AG09319 (cell line): ENCODE measurements around the gene SASH1.

Experiments used
- DNase-seq: peaks from one replicate; pipeline ENCODE4 v3.0.0-alpha.2; 2010; ENCODE audit warnings: low read depth; ENCODE audit errors: extremely low read depth
- TF ChIP-seq, protein P1 (sequence below): IDR thresholded peaks from 2 replicates; pipeline ENCODE4 v1.5.1; 2011; ENCODE audit warnings: low read depth, mild to moderate bottlenecking, inconsistent platforms, low read length, moderate library complexity

The SASH1 gene

DNA sequence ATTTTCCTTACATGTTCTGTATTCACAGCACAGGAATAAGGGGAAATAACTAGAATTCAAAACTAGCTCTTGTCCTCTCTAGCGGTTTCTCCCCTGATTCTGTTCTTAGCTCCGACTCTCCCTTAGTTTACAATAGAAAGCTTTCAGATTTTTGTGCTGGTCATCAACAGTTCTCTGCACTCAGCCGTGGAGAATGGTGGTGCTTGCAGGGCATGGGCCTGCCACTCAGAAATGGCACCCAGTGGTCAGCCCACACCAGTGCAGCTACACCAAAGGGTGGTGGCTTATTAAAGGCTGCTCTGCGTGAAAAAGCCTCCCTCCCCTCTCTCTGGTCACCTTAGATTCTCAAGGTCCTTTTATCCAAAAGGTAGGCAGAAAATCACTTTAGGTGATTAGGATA, 123.5 kb downstream of the SASH1 start:
- no peak for DNase-seq

DNA sequence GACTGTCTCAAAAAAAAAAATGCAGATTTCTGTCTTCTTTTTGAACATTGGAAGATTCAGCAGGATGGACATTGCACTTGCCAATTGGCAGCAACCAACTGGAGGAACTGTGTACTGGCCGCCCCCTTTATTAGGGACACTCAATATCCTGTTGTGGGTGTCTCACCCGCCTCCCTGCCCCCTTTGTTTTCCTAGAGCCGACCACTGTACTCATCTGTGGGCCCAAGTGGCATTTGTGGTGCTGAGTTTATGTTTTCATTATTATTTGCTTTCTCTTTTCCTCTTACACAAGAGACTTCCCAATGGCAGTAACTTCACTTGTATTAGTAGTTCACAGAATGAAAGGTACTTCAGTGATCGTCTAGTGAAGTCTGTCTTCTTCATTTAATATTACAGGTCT, 125.3 kb downstream of the SASH1 start:
- TF ChIP-seq, protein P1, sequence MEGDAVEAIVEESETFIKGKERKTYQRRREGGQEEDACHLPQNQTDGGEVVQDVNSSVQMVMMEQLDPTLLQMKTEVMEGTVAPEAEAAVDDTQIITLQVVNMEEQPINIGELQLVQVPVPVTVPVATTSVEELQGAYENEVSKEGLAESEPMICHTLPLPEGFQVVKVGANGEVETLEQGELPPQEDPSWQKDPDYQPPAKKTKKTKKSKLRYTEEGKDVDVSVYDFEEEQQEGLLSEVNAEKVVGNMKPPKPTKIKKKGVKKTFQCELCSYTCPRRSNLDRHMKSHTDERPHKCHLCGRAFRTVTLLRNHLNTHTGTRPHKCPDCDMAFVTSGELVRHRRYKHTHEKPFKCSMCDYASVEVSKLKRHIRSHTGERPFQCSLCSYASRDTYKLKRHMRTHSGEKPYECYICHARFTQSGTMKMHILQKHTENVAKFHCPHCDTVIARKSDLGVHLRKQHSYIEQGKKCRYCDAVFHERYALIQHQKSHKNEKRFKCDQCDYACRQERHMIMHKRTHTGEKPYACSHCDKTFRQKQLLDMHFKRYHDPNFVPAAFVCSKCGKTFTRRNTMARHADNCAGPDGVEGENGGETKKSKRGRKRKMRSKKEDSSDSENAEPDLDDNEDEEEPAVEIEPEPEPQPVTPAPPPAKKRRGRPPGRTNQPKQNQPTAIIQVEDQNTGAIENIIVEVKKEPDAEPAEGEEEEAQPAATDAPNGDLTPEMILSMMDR, result no peak
- DNase-seq, result no peak

More for the DNA sequence above, 123.5 kb downstream of the SASH1 start:
- TF ChIP-seq, protein P1, result no peak

DNA sequence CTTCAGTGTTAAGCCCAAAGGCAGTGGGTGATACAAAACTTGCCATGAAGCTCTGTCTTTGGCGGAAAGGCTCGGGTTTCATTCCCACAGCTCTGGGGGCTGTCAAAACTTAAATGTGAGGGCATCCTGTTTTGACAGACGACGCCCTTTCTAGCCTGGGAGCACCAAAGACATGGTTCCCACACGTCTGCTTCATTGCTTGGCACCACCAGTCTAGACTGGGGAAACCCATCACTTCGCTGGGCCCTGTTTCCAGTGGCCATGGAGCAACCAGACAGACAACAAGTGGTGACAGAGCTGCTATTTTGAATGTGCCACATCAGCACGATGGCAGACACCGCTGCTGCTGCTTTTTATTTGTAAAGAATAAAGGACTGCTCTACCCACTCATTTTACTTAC, 127.5 kb downstream of the SASH1 start:
- TF ChIP-seq, protein P1, result no peak
- DNase-seq, result no peak

DNA sequence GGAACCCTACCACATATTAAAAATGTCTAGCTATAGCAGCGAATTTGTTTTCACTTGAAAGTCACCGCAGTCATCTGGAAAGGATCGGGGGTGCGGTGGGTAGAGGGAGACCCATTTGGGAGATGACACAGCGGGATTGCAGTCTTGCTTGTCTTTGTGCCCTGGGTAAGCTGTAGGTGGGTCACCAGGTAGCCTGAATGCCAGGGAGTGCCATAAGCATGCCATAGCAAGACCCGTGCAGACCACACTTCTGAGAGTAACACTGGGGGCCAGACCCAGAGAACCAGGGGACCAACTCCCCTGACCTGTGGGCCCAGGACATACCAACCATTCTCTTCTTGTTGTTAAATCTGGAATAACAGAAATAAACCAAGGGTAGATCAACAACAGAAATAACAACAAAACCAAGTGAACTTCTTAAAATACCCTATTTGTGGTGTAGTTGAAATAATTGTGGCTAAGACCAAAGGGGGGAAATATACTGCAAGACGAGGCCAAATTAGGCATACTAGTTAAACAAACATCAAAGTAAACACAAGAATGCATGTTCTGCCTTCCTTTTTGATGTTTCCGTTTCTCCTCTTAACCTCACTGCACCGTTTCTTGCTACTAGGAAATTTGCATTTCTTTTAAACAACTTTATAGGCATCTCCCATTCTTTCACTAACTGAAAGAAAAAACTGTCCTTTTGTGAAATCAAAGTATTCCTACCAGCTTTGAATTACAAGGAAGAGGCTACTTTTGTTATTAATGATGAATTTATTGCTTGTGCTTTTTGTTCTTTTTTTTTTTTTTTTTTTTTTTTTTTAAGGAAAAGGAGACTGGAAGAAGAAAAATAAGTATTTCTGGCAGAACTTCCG, 128.2 kb downstream of the SASH1 start:
- TF ChIP-seq, protein P1, result no peak
- DNase-seq, result no peak

DNA sequence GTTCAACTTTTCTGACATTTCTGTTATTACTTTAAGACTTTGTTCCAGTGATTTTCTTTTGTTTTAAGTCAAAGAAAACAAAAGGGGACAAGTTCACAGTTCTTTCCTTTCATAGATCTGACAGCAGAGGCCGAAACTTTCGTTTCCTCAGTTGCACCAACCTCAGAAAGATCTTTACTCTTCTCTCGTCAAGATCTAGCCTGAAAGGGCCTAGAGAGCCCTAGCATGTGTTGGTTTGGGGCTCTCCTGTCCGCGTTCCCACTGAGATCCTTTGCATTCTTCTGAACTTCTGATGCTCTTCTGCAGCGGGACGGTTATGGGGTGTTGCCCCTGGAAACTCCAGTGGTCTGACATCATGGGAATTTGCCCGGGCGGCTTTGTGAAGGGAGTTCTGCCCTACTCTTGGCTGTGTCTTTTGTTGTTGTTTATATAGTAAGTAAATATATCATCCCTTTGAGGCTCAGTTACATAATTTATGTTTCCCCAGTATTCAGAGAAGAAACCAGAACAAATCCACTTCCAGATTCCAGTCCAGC, 129.1 kb downstream of the SASH1 start:
- TF ChIP-seq, protein P1, result no peak
- DNase-seq, result peak; percentile 31

DNA sequence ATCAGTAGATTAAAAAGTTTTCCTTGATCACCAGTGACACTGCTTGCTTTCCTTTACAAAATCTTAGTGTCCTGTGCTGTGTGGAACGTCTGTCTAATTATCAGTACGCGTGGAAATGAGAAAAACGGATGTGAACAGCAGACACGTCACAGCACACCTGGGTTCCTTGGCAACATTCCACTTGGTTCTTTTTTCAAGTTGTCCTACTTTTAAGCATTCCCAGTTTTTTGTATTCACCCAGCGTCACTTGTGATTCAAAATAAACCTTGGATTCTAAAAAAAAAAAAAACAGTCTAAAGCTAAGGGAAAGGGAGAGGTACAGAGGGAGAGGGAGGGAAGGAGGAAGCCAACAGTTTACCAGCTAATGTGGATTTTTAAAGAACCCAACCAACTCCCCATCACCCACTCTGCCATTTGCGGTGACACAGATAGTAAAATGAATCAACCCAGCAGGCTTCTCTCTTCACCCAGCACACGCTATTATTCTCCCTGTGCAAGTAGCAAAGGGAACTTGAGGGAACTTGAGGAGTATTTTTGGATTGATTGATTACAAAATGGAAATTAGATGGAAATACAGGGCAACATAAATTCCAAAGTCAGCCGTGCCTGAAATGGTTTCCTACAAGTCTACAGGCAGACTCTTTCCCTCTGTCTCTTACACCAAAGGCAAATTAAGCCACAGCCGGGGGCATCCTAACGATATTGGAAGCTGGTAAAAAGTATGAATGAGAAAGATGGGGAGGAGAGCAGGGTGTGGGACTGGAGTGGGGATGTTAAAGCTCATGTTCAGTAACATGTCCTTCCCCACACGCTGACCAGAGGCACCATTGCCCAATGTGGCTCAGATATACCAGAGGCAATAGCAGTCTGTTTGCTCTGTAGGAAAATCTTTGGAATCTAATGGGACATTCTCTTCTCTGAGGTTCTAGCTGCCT, 129.8 kb downstream of the SASH1 start:
- no peak for DNase-seq
- TF ChIP-seq, protein P1, result no peak
